Lower lobe of right lung (tissue), 2 donors: ENCODE data around the gene PRR15L. TPM values are rescaled to one million over a fixed set of nuclear protein-coding genes. Genes with fewer than 3 reads are reported as not detected.

ENCODE experiments used
- ATAC-seq, 2 donors: fragments of 200-7000 bp; cut with Tn5 transposase; one replicate each; pipeline ENCODE4 v1.9.1; 2020 to 2022; ENCODE audit warnings: mild to moderate bottlenecking in 2 of 2, moderate library complexity in 2 of 2
- DNase-seq: peaks from one replicate; pipeline ENCODE4 v3.0.0-alpha.2; 2020
- H3K27ac ChIP-seq: fragments of 200-600 bp; one replicate; pipeline ENCODE4 v1.8.0; 2022
- H3K27me3 ChIP-seq: fragments of 200-600 bp; one replicate; pipeline ENCODE4 v1.8.0; 2022; ENCODE audit warnings: low read depth
- H3K36me3 ChIP-seq: fragments of 200-600 bp; one replicate; pipeline ENCODE4 v1.8.0; 2022; ENCODE audit warnings: mild to moderate bottlenecking
- H3K4me1 ChIP-seq: fragments of 200-600 bp; one replicate; pipeline ENCODE4 v1.8.0; 2022
- H3K4me3 ChIP-seq: fragments of 200-600 bp; one replicate; pipeline ENCODE4 v1.8.0; 2022; ENCODE audit warnings: mild to moderate bottlenecking
- H3K9me3 ChIP-seq: fragments of 200-600 bp; one replicate; pipeline ENCODE4 v1.8.0; 2022
- intact Hi-C: fragments of 100-400 bp; cut with DNase I; formaldehyde crosslinking; loops from one replicate; pipeline ENCODE4 v1.11.0; 2022
- total RNA-seq: library from RNA; stranded (reverse); fragmentation: NEBNext Ultra II Directional; extraction: Animal tissue kit (Norgen Biotek cat#: 25700); gene quantifications from one replicate; pipeline ENCODE4 v1.2.1, GENCODE V29; 2021
- TF ChIP-seq, protein P1 (sequence below): fragments of 200-600 bp; IDR thresholded peaks from one replicate; pipeline ENCODE4 v1.8.0; 2022; ENCODE audit warnings: antibody characterized with exemption, mild to moderate bottlenecking
- donor health status: DM: no; HTN: yes; CAD: no; lungs with severe emphysema.

PRR15L gene
- total RNA-seq, 1 donor from 2014 or later: 48.1 TPM

- peaks cover 24% of the 10 kb centered on the region for H3K36me3 ChIP-seq
- intact Hi-C loops: no loop called here
These were observed 40.1 kb downstream of the PRR15L start for GRCh38 chr17:47917581-47917980.

DNA sequence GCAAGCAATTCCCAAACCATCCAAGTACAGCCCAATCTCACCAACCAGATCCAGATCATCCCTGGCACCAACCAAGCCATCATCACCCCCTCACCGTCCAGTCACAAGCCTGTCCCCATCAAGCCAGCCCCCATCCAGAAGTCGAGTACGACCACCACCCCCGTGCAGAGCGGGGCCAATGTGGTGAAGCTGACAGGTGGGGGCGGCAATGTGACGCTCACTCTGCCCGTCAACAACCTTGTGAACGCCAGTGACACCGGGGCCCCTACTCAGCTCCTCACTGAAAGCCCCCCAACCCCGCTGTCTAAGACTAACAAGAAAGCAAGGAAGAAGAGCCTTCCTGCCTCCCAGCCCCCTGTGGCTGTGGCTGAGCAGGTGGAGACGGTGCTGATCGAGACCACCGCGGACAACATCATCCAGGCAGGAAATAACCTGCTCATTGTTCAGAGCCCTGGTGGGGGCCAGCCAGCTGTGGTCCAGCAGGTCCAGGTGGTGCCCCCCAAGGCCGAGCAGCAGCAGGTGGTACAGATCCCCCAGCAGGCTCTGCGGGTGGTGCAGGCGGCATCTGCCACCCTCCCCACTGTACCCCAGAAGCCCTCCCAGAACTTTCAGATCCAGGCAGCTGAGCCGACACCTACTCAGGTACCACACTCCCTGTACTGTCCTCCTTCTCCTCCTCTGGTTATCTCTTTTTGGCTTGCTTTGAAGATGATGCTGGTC, 41.0 kb downstream of the PRR15L start:
- Histone ChIP-seq H3K27me3 (no peaks in the 10 kb centered on the region), H3K27ac (no peak overlapping the region), H3K9me3 (no peaks in the 10 kb centered on the region), H3K36me3 (peaks cover 22% of the 10 kb centered on the region), H3K4me3 (no peak overlapping the region), H3K4me1 (peaks cover 15% of the 10 kb centered on the region)
- DNase-seq: no peak
- ATAC-seq: no peak
- TF ChIP-seq, protein P1, sequence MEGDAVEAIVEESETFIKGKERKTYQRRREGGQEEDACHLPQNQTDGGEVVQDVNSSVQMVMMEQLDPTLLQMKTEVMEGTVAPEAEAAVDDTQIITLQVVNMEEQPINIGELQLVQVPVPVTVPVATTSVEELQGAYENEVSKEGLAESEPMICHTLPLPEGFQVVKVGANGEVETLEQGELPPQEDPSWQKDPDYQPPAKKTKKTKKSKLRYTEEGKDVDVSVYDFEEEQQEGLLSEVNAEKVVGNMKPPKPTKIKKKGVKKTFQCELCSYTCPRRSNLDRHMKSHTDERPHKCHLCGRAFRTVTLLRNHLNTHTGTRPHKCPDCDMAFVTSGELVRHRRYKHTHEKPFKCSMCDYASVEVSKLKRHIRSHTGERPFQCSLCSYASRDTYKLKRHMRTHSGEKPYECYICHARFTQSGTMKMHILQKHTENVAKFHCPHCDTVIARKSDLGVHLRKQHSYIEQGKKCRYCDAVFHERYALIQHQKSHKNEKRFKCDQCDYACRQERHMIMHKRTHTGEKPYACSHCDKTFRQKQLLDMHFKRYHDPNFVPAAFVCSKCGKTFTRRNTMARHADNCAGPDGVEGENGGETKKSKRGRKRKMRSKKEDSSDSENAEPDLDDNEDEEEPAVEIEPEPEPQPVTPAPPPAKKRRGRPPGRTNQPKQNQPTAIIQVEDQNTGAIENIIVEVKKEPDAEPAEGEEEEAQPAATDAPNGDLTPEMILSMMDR: no peak
- intact Hi-C loops: no loop called here

More at GRCh38 chr17:47917581-47917980, 40.1 kb downstream of the PRR15L start:
- H3K4me1 ChIP-seq: peaks cover 15% of the 10 kb centered on the region
- H3K9me3 ChIP-seq: no peaks in the 10 kb centered on the region
- no peak overlapping the region for H3K4me3 ChIP-seq
- H3K27ac ChIP-seq: no peak overlapping the region
- DNase-seq (no peak), ATAC-seq (no peak)
- no peaks in the 10 kb centered on the region for H3K27me3 ChIP-seq
- TF ChIP-seq, protein P1: no peak

DNA sequence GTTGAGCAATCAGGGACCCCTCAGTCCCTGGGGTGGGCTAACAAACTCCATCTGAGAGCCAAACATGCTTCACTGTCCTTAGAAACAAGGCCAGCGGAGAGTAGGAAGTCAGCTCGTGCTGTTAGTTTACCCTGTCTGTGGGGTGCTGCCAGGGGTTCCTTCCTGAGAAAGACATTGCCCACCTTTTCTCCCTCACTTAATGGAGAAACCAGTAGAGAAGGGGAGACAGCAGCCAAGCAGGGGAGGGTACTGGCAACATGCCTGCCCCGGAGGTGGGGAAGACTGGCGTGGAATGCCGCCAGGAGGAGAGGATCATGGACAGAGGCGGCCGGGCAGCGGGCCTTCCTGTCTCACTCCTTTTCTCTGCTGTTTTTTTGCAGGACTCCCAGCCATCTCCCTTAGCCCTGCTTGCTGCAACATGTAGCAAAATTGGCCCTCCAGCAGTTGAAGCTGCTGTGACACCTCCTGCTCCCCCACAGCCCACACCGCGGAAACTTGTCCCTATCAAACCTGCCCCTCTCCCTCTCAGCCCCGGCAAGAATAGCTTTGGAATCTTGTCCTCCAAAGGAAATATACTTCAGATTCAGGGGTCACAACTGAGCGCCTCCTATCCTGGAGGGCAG, 41.8 kb downstream of the PRR15L start:
- ATAC-seq (no peak), DNase-seq (no peak)
- Histone ChIP-seq H3K9me3 (no peaks in the 10 kb centered on the region), H3K36me3 (peaks cover 22% of the 10 kb centered on the region), H3K4me3 (no peak overlapping the region), H3K4me1 (peaks cover 15% of the 10 kb centered on the region), H3K27me3 (no peaks in the 10 kb centered on the region), H3K27ac (no peak overlapping the region)
- TF ChIP-seq, protein P1: no peak
- intact Hi-C loops: no loop called here

DNA sequence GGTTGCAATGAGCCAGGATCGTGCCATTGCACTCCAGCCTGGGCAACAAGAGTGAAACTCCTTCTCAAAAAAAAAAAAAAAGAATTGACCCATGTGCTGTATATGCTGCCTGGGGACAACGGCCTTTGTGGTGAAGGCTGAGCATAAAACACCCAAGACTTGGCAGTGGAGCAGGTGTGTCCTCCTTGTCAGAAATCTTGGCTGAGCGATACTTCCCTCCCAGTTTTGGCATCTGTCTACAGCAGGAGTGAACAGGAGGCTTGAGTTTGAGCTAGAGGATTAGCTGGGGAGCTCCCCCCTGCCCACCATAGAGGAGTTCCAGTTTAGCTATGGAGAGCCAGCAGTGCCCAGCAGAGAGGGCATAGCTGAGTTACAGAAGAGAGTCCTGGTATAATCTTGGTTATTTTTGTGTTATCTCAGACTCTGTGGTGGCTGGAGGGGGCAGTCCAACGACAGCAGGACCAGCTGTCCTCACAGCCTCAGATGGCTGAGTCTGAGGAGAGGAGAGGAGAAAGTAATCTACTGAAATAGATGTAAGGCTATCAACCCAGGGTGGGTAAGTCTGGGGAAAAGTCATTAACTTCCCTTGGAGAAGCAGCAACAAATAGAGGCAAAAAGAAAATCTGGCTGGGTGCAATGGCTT, 43.3 kb downstream of the PRR15L start:
- TF ChIP-seq, protein P1: no peak
- no peak overlapping the region for H3K27ac ChIP-seq
- intact Hi-C loops: no loop called here

GRCh38 chr17:47913050-47913449, 44.6 kb downstream of the PRR15L start:
- Histone ChIP-seq H3K4me1 (peaks cover 8% of the 10 kb centered on the region), H3K27me3 (no peaks in the 10 kb centered on the region), H3K4me3 (no peak overlapping the region), H3K27ac (no peak overlapping the region), H3K9me3 (no peaks in the 10 kb centered on the region), H3K36me3 (peaks cover 22% of the 10 kb centered on the region)
- DNase-seq: no peak
- ATAC-seq: no peak
- intact Hi-C loops: no loop called here
- TF ChIP-seq, protein P1: no peak

More for the DNA sequence above, 43.3 kb downstream of the PRR15L start:
- H3K4me3 ChIP-seq: no peak overlapping the region
- no peaks in the 10 kb centered on the region for H3K9me3 ChIP-seq
- no peak for ATAC-seq
- H3K27me3 ChIP-seq: no peaks in the 10 kb centered on the region
- DNase-seq: no peak
- peaks cover 22% of the 10 kb centered on the region for H3K36me3 ChIP-seq
- peaks cover 15% of the 10 kb centered on the region for H3K4me1 ChIP-seq
